ENCODE results near the gene PNLIPRP1. TPM values are rescaled to one million over a fixed set of nuclear protein-coding genes. Genes with fewer than 3 reads are reported as not detected.

Gene PNLIPRP1
- total RNA-seq (2014; rRNA removed; shearing (Covaris generic)) = not detected in 2 replicates

DNA sequence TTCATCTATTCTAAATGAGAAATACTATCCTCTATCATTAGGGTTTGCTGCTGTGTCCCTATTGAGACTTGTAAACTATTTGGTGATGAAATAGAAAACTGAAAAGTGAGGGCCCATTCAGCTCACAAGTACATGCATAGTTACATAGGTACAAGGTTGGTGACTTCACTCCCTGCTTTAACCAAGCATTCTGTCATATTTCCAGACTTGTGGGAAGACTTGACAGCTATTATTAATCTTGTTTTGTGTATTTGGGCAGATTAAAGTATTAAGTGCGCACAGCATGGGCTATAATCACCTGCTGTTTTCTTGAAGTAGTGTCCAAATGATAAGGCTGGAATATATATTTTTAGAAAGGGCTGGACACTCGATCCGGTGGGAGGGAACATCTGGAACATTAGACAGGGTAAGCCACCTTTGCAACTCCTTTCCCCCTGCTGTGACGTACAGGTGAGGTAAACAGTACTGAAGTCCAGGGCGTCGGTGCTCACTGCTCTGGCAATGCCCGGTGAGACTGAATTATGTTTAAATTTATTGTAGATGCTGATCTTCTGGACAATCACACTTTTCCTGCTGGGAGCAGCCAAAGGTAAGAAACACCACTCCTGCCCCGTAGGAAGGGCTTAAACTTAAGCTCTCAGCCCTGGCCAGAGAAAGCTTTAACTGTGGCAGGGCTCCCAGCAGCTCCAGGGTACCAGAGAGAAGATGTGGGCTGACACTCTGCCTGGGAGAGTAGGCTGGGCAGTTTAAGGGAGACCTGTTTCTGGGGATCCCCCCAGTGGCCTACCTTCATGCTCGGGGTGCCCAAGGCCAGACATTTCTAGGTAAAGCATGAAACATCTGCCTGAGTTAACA lies at the start of gene PNLIPRP1:
TSS of gene PNLIPRP1 (plus strand) at position 370 of the 855 bp plus-strand sequence. CDS start at position 541, 171 bp downstream.
- no peak for DNase-seq (ENCODE audit: low spot score)

DNA sequence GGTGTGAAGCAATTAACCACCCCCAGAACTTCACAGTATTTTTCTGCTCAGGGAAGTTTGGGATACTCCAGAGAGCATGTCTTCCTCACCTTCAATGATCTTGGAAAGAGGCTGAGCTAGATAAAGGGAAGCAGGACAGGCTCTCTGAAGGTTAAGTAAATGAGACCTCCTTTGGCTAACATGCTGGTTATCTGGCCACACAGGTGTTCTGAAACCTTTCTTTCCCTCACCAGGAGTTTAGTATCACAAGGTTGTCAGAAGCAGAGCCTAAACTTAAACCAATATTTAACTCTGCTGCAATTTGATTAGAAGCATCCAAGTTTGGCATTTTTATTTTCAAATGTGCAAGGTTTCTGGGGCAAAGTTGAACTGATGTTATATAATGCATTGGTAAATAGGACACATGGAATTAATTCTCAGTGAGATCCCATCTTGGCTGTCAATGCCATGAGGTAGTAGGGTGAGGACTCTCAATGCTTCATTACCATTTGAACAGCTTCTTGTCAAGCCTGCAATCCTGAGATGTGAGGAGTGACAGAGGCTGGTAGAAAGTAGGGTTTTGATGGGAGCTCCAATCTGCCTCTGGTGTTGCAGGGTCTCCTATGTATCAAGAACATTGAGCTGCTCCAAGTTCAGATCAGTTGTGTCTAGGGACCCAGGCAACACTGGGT lies 48.6 kb upstream of the PNLIPRP1 start:
- DNase-seq (ENCODE audit: low spot score) = no peak

DNA sequence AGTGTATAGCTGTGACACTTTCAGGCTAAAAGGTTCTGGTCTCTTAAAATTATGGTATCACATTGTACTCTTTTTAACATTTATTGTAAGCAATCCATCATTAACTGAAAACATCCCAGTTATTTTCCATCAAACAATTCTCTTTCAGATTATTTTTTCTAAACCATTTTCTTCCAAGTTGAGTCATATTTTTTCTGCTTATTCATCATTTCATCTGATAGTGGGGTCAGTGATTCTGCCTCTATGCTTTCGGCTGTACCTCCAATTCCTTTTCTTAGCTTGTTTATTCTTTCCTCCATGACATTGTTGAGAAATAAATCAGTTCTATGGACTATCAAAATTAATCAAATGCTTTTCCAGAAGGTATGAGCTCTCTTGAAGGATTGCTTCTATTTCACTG lies 45.6 kb upstream of the PNLIPRP1 start:
- DNase-seq (ENCODE audit: low spot score) = no peak

DNA sequence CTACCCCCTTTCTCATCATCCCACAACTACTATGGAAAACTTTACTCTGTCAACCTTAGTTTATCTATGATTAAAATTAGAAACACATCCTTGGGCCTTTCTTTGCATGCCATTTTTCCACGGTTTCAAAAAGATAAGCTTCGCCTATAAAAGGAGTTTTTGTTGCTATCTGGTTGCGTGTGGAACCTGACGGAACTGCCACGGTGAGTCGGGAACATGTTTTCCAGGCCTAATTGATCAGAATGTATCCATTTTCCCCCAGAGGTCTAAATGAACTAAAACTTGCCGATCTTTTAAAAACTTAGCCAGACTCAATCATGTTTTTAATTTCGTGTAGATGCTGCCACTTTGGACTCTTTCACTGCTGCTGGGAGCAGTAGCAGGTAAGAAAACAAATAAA lies 45.0 kb upstream of the PNLIPRP1 start, which contains the start of gene PNLIP:
TSS of gene PNLIP (plus strand) at position 176 of the 400 bp plus-strand sequence. CDS start at position 338, 162 bp downstream.
- DNase-seq (ENCODE audit: low spot score) = no peak

DNA sequence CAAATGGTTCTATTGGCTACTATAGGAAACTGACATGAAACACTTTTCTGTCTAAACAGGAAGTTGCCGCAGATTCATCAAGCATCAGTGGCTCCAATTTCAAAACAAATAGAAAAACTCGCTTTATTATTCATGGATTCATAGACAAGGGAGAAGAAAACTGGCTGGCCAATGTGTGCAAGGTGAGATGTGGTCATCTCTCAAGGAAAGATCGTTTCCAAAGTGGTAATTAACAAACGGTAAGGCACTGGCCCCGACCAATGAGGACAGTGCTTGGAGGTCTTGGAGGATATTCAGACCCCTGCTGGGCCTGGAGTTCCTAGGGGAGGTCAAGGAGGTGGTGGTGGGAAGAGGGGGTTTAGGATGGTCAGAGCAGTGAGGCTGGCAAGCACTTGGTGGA lies 42.5 kb upstream of the PNLIPRP1 start:
- no peak for DNase-seq (ENCODE audit: low spot score)

DNA sequence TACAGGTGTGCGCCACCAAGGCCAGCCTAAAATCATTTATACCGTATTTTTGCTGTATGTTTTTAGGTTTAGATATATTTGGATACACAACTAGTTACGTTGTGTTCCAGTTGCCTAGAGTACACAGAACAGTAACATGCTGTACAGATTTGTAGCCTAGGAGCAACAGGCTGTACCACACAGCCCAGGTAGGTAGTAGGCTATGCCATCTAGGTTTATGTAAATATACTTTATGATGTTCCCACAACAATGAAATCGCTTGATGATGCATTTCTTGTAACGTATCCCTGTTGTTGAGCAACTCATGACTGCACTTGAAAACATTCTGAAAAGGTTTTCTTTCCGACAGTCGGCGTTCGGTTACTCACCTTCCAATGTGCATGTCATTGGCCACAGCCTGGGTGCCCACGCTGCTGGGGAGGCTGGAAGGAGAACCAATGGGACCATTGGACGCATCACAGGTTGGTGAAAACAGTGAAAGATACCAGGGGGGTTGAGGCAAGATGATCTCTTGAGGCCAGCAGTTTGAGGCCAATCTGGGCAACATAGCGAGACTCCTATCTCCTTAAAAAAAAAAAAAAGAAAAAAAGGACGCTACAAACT lies 37.3 kb upstream of the PNLIPRP1 start:
- DNase-seq (ENCODE audit: low spot score) = no peak

DNA sequence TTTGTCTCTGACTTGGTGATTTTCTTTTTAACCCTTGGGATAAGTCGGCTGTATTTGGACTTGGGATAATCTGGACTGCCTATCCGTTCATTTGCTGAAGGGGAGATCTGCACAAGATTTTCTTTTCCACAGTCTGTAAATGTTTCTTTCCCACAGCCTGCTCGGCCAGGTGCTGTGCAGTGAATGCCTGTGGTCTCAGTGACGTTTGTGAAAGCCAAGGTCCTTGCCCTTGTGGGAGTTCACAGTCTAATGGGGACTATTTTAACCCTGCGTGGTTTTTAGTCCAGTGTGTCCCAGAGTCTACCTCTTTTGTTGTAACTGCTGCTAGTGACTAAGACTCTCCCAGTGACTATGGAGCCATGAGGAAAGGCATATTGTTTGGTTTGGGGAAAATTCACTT lies 36.1 kb upstream of the PNLIPRP1 start:
- DNase-seq (ENCODE audit: low spot score) = no peak

DNA sequence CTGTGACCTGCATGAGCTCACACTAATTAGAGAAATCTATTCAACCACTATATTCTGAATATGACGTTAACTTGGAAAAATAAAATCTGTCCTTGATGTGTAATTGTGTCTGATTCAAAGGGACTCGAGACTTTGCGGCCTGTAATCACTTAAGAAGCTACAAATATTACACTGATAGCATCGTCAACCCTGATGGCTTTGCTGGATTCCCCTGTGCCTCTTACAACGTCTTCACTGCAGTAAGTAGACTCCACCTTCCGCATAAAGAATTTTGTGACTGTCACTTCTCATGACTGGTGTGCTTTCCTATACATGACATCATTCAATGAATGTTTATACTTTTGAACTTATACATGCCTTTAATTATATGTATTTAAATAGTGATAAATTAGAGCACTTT lies 34.9 kb upstream of the PNLIPRP1 start:
- no peak for DNase-seq (ENCODE audit: low spot score)

DNA sequence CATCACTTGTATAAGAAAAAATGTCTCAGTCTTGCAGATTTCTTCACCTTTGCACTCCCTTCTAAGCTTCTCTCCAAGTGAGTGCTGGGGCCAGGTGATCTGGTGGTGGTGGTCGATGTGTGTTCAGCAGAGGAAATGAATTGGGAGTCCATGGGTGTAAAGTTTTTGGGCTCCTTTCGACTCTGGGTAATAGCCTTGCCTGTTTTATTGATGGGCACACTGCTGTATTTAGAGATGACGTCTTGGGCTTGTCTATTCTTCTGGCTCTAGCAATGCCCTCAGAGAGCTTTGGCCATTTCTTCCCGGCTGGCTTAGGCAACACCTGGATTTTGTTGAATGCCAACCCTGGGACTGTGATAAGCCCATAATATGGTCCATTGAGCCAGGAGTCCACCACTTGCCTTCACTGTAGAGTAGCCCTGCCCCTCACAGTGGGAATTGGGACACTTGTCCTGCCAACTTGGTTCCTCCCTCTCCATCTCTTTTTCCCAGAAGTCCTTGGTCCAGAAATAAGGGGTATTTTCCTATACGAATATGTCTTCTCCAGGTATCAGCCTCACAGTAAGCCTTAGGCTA lies 33.4 kb upstream of the PNLIPRP1 start:
- no peak for DNase-seq (ENCODE audit: low spot score)

DNA sequence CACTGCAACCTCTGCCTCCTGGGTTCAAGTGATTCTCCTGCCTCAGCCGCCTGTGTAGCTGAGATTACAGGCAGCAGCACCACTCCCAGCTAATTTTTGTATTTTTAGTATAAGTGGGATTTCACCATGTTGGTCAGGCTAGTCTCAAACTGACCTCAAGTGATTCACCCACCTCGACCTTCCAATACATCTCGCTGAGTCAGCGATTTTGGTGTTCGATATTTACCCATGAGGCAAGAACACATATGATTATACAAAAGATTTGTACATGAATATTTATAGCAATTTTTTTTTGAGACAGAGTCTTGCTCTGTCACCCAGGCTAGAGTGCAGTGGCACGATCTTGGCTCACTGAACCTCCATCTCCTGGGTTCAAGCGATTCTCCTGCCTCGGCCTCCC lies 25.2 kb upstream of the PNLIPRP1 start:
- no peak for DNase-seq (ENCODE audit: low spot score)

DNA sequence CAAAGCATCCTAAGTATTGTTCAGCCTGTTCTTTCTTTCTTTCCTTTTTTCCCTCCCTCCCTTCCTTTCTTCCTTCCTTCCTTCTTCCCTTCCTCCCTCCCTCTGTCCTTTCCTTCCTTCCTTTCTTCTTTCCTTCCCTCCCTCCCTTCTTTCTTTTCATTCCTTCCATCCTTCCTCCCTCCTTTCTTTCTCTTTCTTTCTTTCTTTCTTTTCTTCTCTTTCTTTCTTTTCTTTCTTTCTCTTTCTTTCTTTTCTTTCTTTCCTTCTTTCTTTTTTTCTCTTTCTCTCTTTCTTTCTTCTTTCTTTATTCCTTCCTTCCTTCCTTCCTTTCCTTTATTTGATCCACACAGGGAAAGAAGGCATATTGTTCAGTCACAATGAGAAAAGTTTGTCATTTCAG lies 23.8 kb upstream of the PNLIPRP1 start:
- DNase-seq (ENCODE audit: low spot score) = no peak

DNA sequence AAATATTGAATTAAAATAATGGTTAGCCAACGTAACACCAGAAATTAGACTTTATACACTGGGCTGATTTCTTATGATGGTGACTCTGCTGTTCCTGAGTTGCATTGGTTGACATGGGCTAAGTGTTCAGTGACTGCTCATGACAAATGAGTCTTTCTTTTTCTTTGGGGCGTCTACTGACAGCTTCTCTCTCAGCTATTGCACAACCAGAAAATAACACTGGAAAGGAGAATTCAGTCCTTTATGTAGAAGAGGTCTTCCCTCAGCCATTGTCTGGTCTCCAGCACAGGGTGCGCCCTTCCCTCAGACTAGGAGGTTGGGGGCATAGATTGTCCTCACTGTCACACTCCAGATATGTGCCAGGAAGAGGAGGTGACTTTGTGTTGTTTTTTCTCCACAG lies 23.4 kb upstream of the PNLIPRP1 start:
- no peak for DNase-seq (ENCODE audit: low spot score)

DNA sequence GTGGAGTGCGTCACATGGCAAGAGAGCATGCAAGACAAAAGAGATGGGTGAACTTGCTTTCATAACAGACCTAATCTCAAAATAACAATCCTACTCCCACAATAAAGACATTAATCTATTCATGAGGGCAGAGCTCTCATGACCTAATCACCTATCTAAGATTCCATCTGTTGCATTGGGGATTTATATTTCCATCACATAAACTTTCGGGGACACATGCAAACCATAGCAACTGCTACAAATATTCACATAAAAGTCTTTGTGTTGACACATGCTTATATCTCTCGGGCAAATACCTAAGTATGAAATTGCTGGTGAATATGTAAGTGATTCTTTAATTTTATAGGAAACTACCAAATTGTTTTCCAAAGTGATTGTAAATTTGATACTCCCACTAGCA lies 16.0 kb upstream of the PNLIPRP1 start:
- DNase-seq (ENCODE audit: low spot score) = no peak

DNA sequence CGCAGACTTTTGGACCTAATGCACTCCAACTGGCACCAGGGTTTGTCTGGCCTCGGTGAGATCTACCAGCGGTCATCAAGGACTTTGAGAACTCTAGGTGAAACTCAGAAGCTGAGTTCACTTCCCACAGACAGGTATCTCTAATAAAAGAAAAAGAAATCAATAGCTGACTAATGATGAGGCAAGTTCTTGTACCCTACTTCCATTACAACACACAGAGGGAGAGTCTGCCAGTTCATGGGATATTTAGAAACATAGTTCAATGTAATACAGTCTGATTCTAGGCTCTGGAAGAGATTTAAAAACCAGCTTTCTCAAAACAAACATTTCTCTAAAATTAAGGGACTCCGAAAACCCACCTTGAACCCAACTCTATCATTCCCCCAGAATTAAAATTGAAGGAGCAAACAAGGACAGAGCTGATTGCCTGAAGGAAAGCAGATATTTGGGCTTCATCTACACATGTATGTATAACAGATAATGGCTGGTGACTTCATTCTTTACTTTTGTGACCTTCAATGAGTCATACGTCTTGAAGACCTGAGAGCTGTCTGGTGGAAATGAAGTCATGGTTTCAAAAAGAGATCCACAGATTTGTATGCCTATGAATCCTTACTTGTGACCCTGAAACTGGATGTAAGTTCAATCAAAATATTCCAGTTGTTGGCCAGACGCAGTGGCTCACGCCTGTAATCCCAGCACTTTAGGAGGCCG lies 2.7 kb upstream of the PNLIPRP1 start:
- no peak for DNase-seq (ENCODE audit: low spot score)

DNA sequence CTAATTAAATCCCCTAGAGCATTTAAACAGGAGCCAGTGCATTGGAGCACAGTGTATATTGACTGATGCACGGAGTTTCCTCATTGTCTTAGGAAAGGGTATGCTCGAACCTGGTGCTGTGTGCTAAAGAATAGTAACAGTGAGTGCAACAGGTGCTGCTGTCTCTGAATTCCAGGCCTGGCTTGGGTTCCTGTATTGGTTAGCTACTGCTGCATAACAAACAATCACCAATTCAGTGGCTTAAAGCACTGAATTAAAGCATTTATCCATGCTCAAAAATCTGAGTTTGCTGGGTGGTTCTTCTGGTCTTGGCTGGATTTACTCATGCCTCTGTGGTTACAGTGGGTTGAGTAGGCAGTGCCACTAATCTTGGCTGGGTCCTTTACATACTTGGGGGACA lies 1.8 kb upstream of the PNLIPRP1 start:
- DNase-seq (ENCODE audit: low spot score) = no peak

DNA sequence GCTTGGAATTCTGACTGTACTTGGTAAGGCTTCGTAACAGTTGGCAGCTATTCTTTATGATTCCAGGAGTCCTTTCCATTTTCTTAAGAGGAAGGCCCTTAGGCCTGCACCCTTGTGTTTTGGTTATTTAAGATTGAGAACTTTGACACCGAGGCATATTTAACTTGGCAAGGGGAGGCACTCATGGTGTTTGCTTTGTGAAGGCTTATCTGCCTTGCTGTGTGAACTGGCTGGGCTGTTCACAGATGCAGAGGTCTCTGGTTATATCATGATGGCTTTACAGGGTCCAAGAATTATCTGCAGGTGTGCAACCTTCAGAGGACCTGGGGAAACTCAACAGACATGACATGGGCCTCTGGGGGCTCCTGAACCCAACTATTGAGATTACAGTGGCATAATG lies 833 bp upstream of the PNLIPRP1 start:
- DNase-seq (ENCODE audit: low spot score) = no peak

DNA sequence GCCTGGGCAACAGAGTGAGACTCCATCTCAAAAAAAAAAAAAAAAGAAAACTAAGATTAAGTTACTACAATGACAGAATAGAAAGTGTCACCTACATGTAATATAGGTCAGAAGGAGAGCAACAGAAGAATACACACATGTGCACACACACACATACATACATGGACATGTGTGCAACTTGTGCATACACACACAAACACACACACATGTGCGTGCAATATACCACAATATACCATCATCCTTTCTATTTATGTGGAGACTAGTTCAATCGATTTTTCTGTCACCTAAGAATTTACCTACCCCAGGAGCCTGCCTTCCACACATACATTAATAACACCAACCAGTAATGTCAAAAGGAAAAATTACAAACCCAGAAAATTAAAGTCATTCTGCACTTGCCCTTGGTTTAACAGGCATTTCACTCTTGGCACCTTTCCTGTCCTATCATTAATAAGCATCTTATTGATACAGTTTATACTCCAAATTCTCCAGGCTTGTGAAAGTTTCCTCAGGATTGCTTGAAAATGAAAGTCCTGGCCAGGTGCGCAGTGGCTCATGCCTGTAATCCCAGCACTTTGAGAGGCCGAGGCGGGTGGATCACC lies 2.5 kb downstream of the PNLIPRP1 start:
- no peak for DNase-seq (ENCODE audit: low spot score)

DNA sequence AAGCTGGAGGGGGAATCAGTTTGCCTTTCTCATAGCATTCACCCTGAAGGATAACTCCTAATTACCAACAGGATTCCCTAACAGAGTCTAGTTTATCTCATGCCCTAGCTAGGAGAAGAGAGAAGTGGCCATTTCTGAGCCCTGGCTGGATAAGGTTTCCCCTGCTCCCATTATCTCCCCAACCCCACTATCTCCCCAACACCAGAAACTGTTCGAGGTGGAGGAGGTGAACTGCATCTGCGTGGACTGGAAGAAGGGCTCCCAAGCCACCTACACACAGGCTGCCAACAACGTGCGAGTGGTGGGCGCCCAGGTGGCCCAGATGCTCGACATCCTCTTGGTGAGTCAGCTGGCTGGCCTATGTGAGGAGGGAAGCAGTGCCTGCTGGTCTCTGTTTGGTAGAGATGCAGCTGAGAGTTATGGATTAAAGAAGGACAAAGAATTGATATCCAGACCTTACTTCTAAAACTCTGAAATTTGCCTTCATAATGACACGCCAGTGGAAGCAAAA lies 3.8 kb downstream of the PNLIPRP1 start:
- no peak for DNase-seq (ENCODE audit: low spot score)

DNA sequence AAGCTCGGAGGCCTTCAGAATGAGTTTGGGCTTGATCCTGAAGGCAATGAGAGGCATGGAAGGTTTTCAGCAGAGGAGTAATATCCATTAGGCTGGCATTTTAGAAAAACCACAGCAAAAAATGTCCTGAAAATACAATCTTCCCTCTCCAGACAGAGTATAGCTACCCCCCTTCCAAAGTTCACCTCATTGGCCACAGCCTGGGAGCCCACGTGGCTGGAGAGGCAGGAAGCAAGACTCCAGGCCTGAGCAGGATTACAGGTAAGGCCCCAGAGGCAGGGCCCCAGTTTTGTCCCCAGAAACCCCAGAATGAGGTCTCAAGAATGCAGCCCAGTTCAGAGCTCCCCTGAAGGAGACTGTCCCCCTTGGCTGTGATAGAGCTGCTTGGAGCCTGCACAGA lies 5.3 kb downstream of the PNLIPRP1 start:
- no peak for DNase-seq (ENCODE audit: low spot score)

DNA sequence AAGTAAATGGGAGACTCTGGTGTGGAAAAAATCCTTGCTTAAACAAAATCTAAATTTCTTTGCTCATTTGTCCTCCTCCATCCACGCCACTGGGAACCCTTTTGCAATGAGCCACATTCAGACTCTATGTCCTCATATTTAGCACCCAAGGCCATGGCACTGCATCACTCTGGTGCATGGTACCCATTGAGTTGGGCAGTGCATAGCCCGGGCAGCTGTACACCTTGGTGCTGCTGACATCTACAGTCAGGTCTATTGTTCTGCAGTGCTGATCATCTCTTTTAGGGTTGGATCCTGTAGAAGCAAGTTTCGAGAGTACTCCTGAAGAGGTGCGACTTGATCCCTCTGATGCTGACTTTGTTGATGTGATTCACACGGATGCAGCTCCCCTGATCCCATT lies 6.8 kb downstream of the PNLIPRP1 start:
- no peak for DNase-seq (ENCODE audit: low spot score)

DNA sequence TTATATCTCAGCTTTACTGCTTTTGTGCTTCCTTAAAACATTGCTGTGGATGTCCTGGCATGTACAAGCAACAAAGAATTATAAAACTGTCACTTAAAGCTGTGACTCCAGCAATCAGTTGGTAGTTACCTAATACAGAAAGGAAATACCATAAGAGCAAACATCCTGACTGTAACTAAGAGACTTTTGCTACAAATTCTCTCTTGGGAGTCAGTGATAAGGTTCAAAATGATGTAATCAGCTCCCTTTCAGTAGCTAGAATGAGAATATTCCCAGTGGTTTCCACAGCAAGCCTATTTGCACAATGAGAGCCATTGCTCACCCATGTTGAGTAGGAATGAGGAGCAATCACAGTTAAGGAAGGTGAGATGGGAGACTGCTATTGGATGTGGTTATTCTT lies 7.6 kb downstream of the PNLIPRP1 start:
- DNase-seq (ENCODE audit: low spot score) = no peak

Measured in H4 (cell line).